Kidney epithelial cell (primary cell): ENCODE measurements around the gene TEAD2. TPM values are rescaled to one million over a fixed set of nuclear protein-coding genes. Genes with fewer than 3 reads are reported as not detected.

Experiments
- DNase-seq: peaks from one replicate; pipeline ENCODE4 v3.0.0-alpha.2; 2010; ENCODE audit warnings: low read depth
- H3K27me3 ChIP-seq: 2 replicates; pipeline ENCODE4 v1.6.0; 2011; ENCODE audit warnings: low read length; ENCODE audit not compliant: control insufficient read depth, insufficient read depth
- H3K36me3 ChIP-seq: 2 replicates; pipeline ENCODE4 v1.5.1; 2011; ENCODE audit warnings: low read length; ENCODE audit not compliant: control insufficient read depth, insufficient read depth
- H3K4me3 ChIP-seq: 2 replicates; pipeline ENCODE4 v1.5.1; 2011; ENCODE audit warnings: low read depth, mild to moderate bottlenecking, control low read depth, low read length
- total RNA-seq: library from RNA; depleted of rRNA; stranded (reverse); fragments of >200 nt; gene quantifications from 2 replicates; pipeline ENCODE4 v1.2.3, GENCODE V29; 2015
- TF ChIP-seq, protein P1 (sequence below): IDR thresholded peaks from 2 replicates; pipeline ENCODE4 v1.5.1; 2011; ENCODE audit warnings: mild to moderate bottlenecking, moderate library complexity, low read length, control low read depth, inconsistent platforms; ENCODE audit not compliant: insufficient read depth, poor library complexity, severe bottlenecking

Gene TEAD2
- total RNA-seq, 1 donor from 2014 or later = 52.6 TPM

DNA sequence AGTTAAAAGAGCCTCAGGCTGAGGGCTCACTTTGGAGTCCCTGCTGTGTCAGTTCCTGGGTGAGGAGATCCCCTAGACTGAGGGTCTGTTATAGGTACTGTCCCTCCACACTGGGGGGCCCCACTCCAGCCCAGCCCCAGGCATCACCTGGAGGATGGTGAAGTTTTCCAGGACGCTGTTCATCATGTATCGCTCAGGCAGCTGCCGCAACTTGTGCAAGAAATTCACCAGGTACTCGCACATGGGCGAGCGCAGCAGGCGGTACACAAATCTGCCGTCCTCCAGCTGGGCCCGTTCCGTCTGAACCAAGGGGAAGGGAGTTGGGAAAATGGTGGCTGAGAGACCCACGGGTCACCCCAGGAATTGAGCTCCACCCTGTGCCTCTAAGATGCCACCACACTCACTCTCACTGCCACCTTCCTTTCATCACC lies 19.9 kb downstream of the TEAD2 start:
- Histone ChIP-seq H3K4me3 (no peak overlapping the region), H3K27me3 (peaks cover 13% of the 10 kb centered on the region), H3K36me3 (peaks cover 6% of the 10 kb centered on the region)
- TF ChIP-seq, protein P1, sequence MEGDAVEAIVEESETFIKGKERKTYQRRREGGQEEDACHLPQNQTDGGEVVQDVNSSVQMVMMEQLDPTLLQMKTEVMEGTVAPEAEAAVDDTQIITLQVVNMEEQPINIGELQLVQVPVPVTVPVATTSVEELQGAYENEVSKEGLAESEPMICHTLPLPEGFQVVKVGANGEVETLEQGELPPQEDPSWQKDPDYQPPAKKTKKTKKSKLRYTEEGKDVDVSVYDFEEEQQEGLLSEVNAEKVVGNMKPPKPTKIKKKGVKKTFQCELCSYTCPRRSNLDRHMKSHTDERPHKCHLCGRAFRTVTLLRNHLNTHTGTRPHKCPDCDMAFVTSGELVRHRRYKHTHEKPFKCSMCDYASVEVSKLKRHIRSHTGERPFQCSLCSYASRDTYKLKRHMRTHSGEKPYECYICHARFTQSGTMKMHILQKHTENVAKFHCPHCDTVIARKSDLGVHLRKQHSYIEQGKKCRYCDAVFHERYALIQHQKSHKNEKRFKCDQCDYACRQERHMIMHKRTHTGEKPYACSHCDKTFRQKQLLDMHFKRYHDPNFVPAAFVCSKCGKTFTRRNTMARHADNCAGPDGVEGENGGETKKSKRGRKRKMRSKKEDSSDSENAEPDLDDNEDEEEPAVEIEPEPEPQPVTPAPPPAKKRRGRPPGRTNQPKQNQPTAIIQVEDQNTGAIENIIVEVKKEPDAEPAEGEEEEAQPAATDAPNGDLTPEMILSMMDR = no peak
- DNase-seq = no peak

DNA sequence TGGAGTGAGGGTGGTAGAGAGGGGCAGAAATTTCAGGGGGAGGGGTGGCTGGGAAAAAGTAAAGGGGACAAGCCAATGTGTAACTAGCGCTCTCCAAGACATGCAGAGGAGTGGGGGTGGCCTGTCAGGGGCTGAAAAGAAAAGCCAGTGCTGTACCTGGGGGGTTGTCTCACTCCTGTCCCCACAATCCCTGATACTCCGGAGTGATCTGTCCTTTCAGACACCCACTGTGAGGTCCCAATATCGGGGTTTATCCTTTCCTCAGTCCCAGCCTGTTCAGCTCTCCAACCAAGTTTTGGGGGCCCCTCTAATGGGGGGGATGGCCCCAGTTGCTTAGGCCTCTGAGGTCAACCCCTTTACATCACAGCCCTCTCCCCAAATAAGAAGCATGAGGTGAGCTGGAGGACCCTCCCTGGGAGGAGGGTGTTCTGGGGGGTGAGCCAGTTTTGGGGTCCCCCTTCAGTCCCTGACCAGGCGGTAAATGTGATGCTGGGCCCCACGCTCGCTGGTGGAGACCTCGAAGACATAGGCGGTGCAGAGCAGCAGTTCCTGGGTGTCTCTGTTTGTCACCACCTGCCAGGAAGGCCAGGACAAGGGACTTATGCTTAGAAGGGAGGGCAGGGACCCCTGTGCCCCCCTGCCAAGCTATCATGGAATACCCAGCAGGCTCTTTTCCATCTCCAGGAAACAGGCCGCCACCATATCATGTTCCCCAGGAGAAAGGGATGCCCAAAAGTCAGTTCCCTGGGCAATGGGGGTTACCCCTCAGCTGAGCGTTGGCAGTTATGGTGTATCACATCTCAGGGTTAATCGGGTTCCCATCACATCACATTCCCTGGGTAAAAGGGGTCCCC lies 21.1 kb downstream of the TEAD2 start:
- TF ChIP-seq, protein P1 = no peak
- Histone ChIP-seq H3K27me3 (peaks cover 13% of the 10 kb centered on the region), H3K36me3 (peaks cover 4% of the 10 kb centered on the region), H3K4me3 (no peak overlapping the region)
- DNase-seq = no peak

DNA sequence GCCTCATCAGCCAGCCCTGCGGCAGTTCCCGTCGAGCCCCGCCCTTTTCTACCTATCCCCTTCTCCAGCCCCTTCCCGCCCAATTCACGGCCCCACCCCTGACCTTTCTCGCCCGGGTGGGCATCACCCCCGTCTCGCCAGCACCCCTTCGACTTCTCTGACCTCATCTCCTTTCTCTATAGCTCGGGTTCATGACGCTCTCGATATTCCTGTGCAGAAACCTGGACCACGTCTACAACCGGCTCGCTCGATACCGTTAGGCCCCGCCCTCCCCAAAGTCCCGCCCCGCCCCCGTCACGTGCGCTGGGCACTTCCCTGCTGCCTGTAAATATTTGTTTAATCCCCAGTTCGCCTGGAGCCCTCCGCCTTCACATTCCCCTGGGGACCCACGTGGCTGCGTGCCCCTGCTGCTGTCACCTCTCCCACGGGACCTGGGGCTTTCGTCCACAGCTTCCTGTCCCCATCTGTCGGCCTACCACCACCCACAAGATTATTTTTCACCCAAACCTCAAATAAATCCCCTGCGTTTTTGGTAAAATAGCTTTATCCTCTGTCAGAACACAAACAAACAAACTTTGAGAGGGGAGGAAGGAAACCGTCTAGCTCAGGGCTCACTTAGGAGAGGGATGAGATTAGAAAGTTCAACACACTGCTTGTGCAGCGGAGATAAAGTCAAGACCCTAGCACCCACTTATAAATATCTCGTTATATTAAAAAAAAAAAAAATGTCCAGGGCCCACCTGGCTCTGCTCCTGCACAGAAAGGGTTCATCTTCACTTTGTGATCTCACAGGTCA lies 21.9 kb downstream of the TEAD2 start:
- Histone ChIP-seq H3K4me3 (no peak overlapping the region), H3K27me3 (peaks cover 13% of the 10 kb centered on the region), H3K36me3 (peaks cover 4% of the 10 kb centered on the region)
- DNase-seq = no peak
- TF ChIP-seq, protein P1 = no peak

DNA sequence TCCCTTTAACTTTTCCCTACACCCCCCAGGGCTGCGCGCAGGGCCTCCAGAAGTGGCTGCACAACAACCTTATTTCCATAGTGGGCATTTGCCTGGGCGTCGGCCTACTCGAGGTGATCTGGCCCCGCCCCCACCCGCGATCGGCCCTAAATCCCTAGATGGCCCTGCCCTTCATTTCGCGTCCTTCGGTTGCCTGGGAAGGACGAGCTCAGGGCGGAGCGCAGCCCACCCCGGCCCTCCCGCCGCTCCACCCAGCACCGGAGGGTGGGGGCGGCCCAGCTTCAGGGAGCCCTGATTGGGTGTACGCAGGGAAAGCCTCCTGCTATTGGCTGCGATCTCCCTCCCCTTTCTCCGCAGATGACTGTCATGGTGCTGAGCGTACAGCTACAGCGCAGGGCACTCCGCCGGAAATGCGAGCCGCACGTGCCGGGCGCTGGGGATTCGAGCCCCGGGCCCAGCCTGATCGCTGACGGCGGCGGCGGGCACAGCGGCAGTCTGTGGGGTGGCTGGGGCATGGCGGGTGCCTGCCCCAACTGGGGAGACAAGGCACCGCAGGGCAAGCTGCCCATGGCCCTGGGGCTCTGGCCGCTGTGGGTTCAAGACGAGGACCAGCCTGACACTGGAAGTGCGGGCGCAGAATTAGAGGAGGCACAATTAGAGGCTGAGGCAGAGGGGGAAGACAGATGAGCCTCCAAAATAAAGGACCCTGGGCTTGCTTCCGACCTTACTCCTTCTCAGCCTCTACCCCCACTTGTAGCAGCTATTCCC lies 22.7 kb downstream of the TEAD2 start:
- DNase-seq = peak; percentile 71
- H3K36me3 ChIP-seq = peaks cover 1% of the 10 kb centered on the region
- peaks cover 13% of the 10 kb centered on the region for H3K27me3 ChIP-seq
- TF ChIP-seq, protein P1 = no peak
- peak overlapping the region; percentile 5 for H3K4me3 ChIP-seq

DNA sequence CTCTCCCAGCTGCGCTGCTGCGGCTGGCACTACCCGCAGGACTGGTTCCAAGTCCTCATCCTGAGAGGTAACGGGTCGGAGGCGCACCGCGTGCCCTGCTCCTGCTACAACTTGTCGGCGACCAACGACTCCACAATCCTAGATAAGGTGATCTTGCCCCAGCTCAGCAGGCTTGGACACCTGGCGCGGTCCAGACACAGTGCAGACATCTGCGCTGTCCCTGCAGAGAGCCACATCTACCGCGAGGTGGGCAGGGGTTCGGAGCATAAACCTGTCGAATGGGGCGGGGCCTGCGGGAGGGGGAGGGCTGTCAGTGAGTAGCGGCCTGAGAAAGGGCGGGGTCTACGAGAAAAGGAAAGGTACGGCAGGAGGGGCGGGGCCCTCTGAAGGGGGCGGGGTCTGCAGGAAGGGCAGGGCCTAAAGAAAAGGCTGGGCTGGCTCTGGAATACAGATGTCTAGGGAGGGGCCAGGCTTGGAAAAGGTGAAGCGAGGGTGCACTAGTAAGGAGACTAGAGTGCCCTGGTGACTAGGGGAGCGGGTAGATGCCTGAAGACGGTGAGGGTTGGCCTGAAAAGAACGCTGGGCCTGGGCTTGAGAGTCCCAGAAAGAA lies 23.4 kb downstream of the TEAD2 start:
- Histone ChIP-seq H3K27me3 (peaks cover 13% of the 10 kb centered on the region), H3K4me3 (peak overlapping the region; percentile 5), H3K36me3 (peaks cover 1% of the 10 kb centered on the region)
- no peak for DNase-seq
- TF ChIP-seq, protein P1 = no peak
